DOHH2 (cell line): ENCODE data around the gene IL10RA.

Experiments used
- CTCF ChIP-seq: fragments of 200-600 bp; sonication (generic); IDR thresholded peaks from one replicate; pipeline ENCODE4 v1.5.1; 2014; ENCODE audit warnings: antibody characterized with exemption, mild to moderate bottlenecking, low read depth, low read length; ENCODE audit not compliant: poor library complexity, severe bottlenecking
- EZH2phosphoT487 ChIP-seq: fragments of 200-600 bp; sonication (generic); IDR thresholded peaks from 2 replicates; pipeline ENCODE4 v1.6.1; 2017; ENCODE audit warnings: borderline replicate concordance, mild to moderate bottlenecking, antibody characterized with exemption, low read length, moderate library complexity, mixed read lengths

GRCh38 chr11:117941163-117941707 lies 45.0 kb upstream of the IL10RA start:
- TF ChIP-seq EZH2phosphoT487 (no peak), CTCF (no peak)
